NK-92 treated with Interleukin-12 subunit alpha and Interleukin-12 subunit beta, amount 100 ng/mL, for 24 hours (cell line): ENCODE results near the gene MARK2.
A peak's percentile ranks its signal among the peaks of the same experiment; 100 is the strongest.
"Not testable (repeated sequence)": the region's sequence is repeated elsewhere in the genome, so short reads cannot be mapped to it uniquely, and the experiment has no call there.

Experiments
- DNase-seq: peaks from one replicate; lab custom pipeline; 2025; lab: John Stamatoyannopoulos, UW

The MARK2 gene

GRCh38 chr11:63854696-63855095 lies 15.8 kb downstream of the MARK2 start:
- DNase-seq, result no peak

- no peak for DNase-seq
Observed at GRCh38 chr11:63855975-63856374, 17.1 kb downstream of the MARK2 start.

- DNase-seq, result no peak
Observed at GRCh38 chr11:63858628-63859550, 20.0 kb downstream of the MARK2 start.

- no peak for DNase-seq
Observed at GRCh38 chr11:63862923-63863322, 24.0 kb downstream of the MARK2 start.

GRCh38 chr11:63863620-63864019 lies 24.7 kb downstream of the MARK2 start:
- not testable (repeated sequence) for DNase-seq

GRCh38 chr11:63866211-63866610 lies 27.3 kb downstream of the MARK2 start:
- peak; percentile 34 for DNase-seq

- no peak for DNase-seq
Observed at GRCh38 chr11:63867511-63867910, 28.6 kb downstream of the MARK2 start.

- DNase-seq, result no peak
Observed at GRCh38 chr11:63868399-63869064, 29.6 kb downstream of the MARK2 start.

- no peak for DNase-seq
Observed at GRCh38 chr11:63869171-63869591, 30.3 kb downstream of the MARK2 start.

GRCh38 chr11:63869683-63870082 lies 30.8 kb downstream of the MARK2 start:
- DNase-seq, result no peak

GRCh38 chr11:63870351-63871140 lies 31.6 kb downstream of the MARK2 start:
- no peak for DNase-seq

GRCh38 chr11:63871962-63872799 lies 33.3 kb downstream of the MARK2 start:
- peak; percentile 53 for DNase-seq

- DNase-seq, result no peak
Observed at GRCh38 chr11:63872800-63873197, 33.9 kb downstream of the MARK2 start.

GRCh38 chr11:63873311-63873710 lies 34.4 kb downstream of the MARK2 start:
- no peak for DNase-seq

GRCh38 chr11:63874511-63874910 lies 35.6 kb downstream of the MARK2 start:
- no peak for DNase-seq

GRCh38 chr11:63875506-63876065 lies 36.7 kb downstream of the MARK2 start:
- DNase-seq, result no peak

- DNase-seq, result no peak
Observed at GRCh38 chr11:63876616-63877015, 37.7 kb downstream of the MARK2 start.

GRCh38 chr11:63877658-63878241 lies 38.8 kb downstream of the MARK2 start:
- DNase-seq, result no peak

- no peak for DNase-seq
Observed at GRCh38 chr11:63879598-63880402, 40.9 kb downstream of the MARK2 start.

- DNase-seq, result no peak
Observed at GRCh38 chr11:63880403-63880790, 41.5 kb downstream of the MARK2 start.
